ENCODE measurements around the gene AIFM3. TPM values are rescaled to one million over a fixed set of nuclear protein-coding genes. Genes with fewer than 3 reads are reported as not detected.
A peak's percentile ranks its signal among the peaks of the same experiment; 100 is the strongest.

AIFM3 gene
- total and polyA plus RNA-seq, 2 of the 13 experiments (the other 11 are each of a cell fraction or from before 2014, with no cell fraction given), result 9.0 to 15.3 TPM

GRCh38 chr22:20951932-20952380, 15.1 kb upstream of the AIFM3 start (continued):
- TF ChIP-seq FOXJ3 (CRISPR knock-in tag; IDR thresholded peaks at IDR 0.05; ENCODE audit: borderline replicate concordance) (peak; percentile 33; the same call in 1 of the 2 replicates), ATF7 (IDR thresholded peaks at IDR 0.05) (no peak), ATF7 (CRISPR knock-in tag; IDR thresholded peaks at IDR 0.05) (peak; percentile 61; the same call in 1 of the 2 replicates), NR2C2 (CRISPR knock-in tag; IDR thresholded peaks at IDR 0.05; ENCODE audit: borderline replicate concordance) (peak; percentile 56), ZNF557 (CRISPR knock-in tag; IDR thresholded peaks at IDR 0.05) (no peak), SMAD3 (CRISPR knock-in tag; IDR thresholded peaks at IDR 0.05) (0 out of 2 replicates have a peak, but pooled peaks have one; percentile 2), SKIL (CRISPR knock-in tag; IDR thresholded peaks at IDR 0.05; ENCODE audit: borderline replicate concordance) (no peak), MEIS1 (CRISPR knock-in tag; IDR thresholded peaks at IDR 0.05; ENCODE audit: borderline replicate concordance) (no peak), FOXK2 (IDR thresholded peaks at IDR 0.05) (no peak), MTA1 (CRISPR knock-in tag; IDR thresholded peaks at IDR 0.05; ENCODE audit: borderline replicate concordance) (0 out of 2 replicates have a peak, but pooled peaks have one; percentile 58), ZFYVE20 (CRISPR knock-in tag; IDR thresholded peaks at IDR 0.05; ENCODE audit: borderline replicate concordance, low read depth) (no peak), ARNT2 (CRISPR knock-in tag; IDR thresholded peaks at IDR 0.05; ENCODE audit: low read depth) (no peak), FOSL2 (CRISPR knock-in tag; IDR thresholded peaks at IDR 0.05) (peak; percentile 33; the same call in 1 of the 2 replicates), CTCF (CRISPR knock-in tag; IDR thresholded peaks at IDR 0.05) (peak; percentile 43), DNMT3B (CRISPR knock-in tag; conservative IDR thresholded peaks at IDR 0.05) (no peak), E2F2 (CRISPR knock-in tag; IDR thresholded peaks at IDR 0.05; ENCODE audit: borderline replicate concordance) (no peak), TSC22D2 (CRISPR knock-in tag; IDR thresholded peaks at IDR 0.05; ENCODE audit: borderline replicate concordance) (no peak), MXI1 (IDR thresholded peaks at IDR 0.05; ENCODE audit: borderline replicate concordance, low read depth, low read length) (peak; percentile 26; the same call in 1 of the 3 replicates)
- TF ChIP-seq, protein P1, sequence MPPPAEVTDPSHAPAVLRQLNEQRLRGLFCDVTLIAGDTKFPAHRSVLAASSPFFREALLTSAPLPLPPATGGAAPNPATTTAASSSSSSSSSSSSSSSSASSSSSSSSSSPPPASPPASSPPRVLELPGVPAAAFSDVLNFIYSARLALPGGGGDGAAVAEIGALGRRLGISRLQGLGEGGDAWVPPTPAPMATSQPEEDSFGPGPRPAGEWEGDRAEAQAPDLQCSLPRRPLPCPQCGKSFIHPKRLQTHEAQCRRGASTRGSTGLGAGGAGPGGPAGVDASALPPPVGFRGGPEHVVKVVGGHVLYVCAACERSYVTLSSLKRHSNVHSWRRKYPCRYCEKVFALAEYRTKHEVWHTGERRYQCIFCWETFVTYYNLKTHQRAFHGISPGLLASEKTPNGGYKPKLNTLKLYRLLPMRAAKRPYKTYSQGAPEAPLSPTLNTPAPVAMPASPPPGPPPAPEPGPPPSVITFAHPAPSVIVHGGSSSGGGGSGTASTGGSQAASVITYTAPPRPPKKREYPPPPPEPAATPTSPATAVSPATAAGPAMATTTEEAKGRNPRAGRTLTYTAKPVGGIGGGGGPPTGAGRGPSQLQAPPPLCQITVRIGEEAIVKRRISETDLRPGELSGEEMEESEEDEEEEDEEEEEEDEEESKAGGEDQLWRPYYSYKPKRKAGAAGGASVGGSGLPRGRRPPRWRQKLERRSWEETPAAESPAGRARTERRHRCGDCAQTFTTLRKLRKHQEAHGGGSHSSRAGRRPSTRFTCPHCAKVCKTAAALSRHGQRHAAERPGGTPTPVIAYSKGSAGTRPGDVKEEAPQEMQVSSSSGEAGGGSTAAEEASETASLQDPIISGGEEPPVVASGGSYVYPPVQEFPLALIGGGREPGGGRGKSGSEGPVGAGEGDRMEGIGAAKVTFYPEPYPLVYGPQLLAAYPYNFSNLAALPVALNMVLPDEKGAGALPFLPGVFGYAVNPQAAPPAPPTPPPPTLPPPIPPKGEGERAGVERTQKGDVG (CRISPR knock-in tag; IDR thresholded peaks at IDR 0.05; ENCODE audit: borderline replicate concordance), result no peak
- TF ChIP-seq, protein P2, sequence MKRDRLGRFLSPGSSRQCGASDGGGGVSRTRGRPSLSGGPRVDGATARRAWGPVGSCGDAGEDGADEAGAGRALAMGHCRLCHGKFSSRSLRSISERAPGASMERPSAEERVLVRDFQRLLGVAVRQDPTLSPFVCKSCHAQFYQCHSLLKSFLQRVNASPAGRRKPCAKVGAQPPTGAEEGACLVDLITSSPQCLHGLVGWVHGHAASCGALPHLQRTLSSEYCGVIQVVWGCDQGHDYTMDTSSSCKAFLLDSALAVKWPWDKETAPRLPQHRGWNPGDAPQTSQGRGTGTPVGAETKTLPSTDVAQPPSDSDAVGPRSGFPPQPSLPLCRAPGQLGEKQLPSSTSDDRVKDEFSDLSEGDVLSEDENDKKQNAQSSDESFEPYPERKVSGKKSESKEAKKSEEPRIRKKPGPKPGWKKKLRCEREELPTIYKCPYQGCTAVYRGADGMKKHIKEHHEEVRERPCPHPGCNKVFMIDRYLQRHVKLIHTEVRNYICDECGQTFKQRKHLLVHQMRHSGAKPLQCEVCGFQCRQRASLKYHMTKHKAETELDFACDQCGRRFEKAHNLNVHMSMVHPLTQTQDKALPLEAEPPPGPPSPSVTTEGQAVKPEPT (CRISPR knock-in tag; IDR thresholded peaks at IDR 0.05; ENCODE audit: low read depth), result no peak
